ENCODE data around the gene DNAI1.

Gene DNAI1

GRCh38 chr9:34490360-34490759 lies 31.8 kb downstream of the DNAI1 start:
- no peak for DNase-seq (ENCODE audit: low read depth in 2 of 2)

- no peak for DNase-seq (ENCODE audit: low read depth in 2 of 2)
Observed at GRCh38 chr9:34490760-34491159, 32.2 kb downstream of the DNAI1 start.

GRCh38 chr9:34491596-34491995 lies 33.0 kb downstream of the DNAI1 start:
- DNase-seq (ENCODE audit: low read depth in 2 of 2), result no peak

- DNase-seq (ENCODE audit: low read depth in 2 of 2), result no peak
Observed at GRCh38 chr9:34492051-34492450, 33.4 kb downstream of the DNAI1 start.

- peak in 1 of 2 donors; percentile 17 for DNase-seq (ENCODE audit: low read depth in 2 of 2)
Observed at GRCh38 chr9:34493972-34494535, 35.4 kb downstream of the DNAI1 start.

GRCh38 chr9:34496149-34496712 lies 37.6 kb downstream of the DNAI1 start:
- DNase-seq (ENCODE audit: low read depth in 2 of 2), result no peak

GRCh38 chr9:34498553-34498952 lies 39.9 kb downstream of the DNAI1 start:
- DNase-seq (ENCODE audit: low read depth in 2 of 2), result no peak

GRCh38 chr9:34499076-34499475 lies 40.5 kb downstream of the DNAI1 start:
- DNase-seq (ENCODE audit: low read depth in 2 of 2), result no peak

- peak; percentile 74 to 80 for DNase-seq (ENCODE audit: low read depth in 2 of 2)
Observed at GRCh38 chr9:34500623-34501267, 42.1 kb downstream of the DNAI1 start.

GRCh38 chr9:34501372-34501771 lies 42.8 kb downstream of the DNAI1 start:
- no peak for DNase-seq (ENCODE audit: low read depth in 2 of 2)

GRCh38 chr9:34501889-34502425 lies 43.4 kb downstream of the DNAI1 start:
- DNase-seq (ENCODE audit: low read depth in 2 of 2), result no peak

- no peak for DNase-seq (ENCODE audit: low read depth in 2 of 2)
Observed at GRCh38 chr9:34502471-34502870, 43.9 kb downstream of the DNAI1 start.

- DNase-seq (ENCODE audit: low read depth in 2 of 2), result no peak
Observed at GRCh38 chr9:34502891-34503290, 44.3 kb downstream of the DNAI1 start.

GRCh38 chr9:34503406-34503805 lies 44.8 kb downstream of the DNAI1 start:
- no peak for DNase-seq (ENCODE audit: low read depth in 2 of 2)

- DNase-seq (ENCODE audit: low read depth in 2 of 2), result no peak
Observed at GRCh38 chr9:34505370-34506120, 46.9 kb downstream of the DNAI1 start.

GRCh38 chr9:34506623-34507022 lies 48.0 kb downstream of the DNAI1 start:
- DNase-seq (ENCODE audit: low read depth in 2 of 2), result no peak

- DNase-seq (ENCODE audit: low read depth in 2 of 2), result no peak
Observed at GRCh38 chr9:34507556-34507955, 49.0 kb downstream of the DNAI1 start.

- DNase-seq (ENCODE audit: low read depth in 2 of 2), result no peak
Observed at GRCh38 chr9:34507966-34508365, 49.4 kb downstream of the DNAI1 start.

GRCh38 chr9:34508463-34508862 lies 49.9 kb downstream of the DNAI1 start:
- no peak for DNase-seq (ENCODE audit: low read depth in 2 of 2)

- no peak for DNase-seq (ENCODE audit: low read depth in 2 of 2)
Observed at GRCh38 chr9:34508951-34509350, 50.3 kb downstream of the DNAI1 start.

- DNase-seq (ENCODE audit: low read depth in 2 of 2), result no peak
Observed at GRCh38 chr9:34510497-34511468, 52.2 kb downstream of the DNAI1 start.

All from stimulated activated CD4-positive, alpha-beta T cell treated with anti-CD3 and anti-CD28 coated beads, Interleukin-4, amount 100 ng/mL, for 48 hours (primary cell).